Raji (cell line): ENCODE data around the gene AIRE.

Experiments used
- POLR2A ChIP-seq: IDR thresholded peaks from 2 replicates; pipeline ENCODE4 v1.6.1; 2011; ENCODE audit warnings: low read depth, low read length, control low read depth; ENCODE audit not compliant: insufficient read depth

Gene AIRE

GRCh38 chr21:44288251-44289110 lies 2.8 kb downstream of the AIRE start:
- TF ChIP-seq POLR2A, result no peak

DNA sequence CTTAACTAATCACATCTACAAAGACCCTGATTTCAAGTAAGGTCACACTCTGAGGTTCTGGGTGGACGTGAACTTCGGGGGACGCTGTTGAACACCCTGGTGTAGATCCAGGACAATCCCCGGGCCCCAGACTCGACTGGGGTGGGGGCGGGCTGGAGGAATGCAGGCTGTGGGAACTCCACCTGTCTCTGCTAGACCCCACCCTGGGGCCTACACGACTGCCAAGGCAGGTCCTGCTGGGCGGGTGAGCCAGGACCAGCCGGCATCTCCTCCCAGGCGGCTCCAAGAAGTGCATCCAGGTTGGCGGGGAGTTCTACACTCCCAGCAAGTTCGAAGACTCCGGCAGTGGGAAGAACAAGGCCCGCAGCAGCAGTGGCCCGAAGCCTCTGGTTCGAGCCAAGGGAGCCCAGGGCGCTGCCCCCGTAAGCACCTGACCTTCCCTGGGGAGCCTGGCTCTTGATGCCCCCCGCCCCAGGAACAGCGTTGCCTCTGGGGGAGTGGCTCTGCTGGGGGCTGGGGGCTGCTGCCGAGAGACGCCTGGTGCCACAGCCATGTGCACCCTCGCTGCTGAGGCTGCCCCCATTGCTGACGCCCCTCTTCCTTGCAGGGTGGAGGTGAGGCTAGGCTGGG lies 3.8 kb downstream of the AIRE start:
- TF ChIP-seq POLR2A, result no peak

DNA sequence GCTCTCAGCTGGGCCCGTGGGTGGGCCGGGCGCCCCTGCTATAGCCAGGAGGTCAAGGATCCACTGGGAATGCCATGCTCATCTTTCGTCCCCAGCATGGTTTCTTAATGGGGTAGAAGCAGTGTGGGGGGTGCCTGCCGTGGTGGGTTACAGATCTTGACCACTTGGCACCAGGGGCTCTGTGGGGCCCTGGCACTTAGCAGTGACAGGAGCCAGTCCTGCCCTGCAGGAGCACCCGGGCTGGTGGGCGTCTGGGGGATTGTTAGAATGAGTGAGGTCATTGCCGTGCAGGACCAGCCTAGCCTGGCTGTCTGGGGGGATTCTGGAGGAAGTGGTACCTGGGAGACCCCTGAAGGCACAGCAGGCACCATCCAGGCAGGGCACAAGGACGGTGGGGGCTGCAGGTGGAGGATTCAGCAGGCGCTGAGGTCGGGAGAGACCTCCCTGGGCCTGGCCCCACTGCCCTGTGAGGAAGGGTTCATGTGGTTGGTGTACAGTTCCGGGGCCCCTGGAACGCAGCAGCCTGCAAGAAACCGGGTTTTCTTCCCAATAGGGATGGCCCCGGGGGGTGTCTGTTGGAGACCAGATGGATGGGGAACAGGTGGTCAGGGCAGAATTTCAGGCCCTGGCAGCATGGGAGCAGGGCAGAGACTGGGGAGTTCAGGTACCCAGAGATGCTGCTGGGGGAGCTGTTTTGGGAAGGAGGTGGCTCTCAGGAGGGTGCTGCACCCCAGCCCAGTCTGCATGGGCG lies 4.8 kb downstream of the AIRE start:
- TF ChIP-seq POLR2A, result no peak

DNA sequence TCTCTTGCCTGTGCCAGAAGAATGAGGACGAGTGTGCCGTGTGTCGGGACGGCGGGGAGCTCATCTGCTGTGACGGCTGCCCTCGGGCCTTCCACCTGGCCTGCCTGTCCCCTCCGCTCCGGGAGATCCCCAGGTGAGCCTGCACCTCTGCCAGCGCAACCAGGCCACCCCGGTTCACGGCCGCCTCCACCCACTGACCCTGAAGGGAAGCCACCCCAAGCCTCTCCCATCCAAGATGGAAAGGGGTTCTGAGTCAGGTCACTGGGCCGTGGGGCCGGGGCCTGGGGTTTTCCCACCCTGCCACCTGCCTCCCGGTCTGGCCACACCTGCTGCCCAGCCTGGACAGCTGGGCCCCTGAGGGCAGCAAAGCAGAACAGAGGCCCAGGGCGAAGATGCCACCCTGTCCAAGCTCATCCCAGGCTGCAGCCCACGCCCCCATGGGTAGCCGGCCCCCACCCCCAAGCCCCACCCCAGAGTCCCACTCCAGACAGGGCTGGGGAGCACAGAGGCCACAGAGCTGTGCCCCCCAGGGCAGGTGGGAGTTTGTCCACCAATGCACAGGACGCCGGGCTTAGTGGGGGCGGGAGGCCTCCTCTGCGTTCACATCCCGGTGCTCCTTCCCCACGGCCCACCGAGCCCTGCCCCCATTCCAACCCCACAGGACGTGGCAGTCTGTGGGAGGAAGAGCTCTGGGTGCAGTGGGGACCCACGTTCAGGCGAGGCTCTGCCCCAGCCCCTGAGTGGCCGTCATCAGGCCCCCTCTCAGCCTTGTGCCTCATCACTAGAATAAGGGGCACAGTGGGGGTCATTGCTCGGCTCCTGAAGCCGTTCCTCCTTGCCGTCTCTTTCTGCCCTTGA lies 5.6 kb downstream of the AIRE start:
- no peak for TF ChIP-seq POLR2A

DNA sequence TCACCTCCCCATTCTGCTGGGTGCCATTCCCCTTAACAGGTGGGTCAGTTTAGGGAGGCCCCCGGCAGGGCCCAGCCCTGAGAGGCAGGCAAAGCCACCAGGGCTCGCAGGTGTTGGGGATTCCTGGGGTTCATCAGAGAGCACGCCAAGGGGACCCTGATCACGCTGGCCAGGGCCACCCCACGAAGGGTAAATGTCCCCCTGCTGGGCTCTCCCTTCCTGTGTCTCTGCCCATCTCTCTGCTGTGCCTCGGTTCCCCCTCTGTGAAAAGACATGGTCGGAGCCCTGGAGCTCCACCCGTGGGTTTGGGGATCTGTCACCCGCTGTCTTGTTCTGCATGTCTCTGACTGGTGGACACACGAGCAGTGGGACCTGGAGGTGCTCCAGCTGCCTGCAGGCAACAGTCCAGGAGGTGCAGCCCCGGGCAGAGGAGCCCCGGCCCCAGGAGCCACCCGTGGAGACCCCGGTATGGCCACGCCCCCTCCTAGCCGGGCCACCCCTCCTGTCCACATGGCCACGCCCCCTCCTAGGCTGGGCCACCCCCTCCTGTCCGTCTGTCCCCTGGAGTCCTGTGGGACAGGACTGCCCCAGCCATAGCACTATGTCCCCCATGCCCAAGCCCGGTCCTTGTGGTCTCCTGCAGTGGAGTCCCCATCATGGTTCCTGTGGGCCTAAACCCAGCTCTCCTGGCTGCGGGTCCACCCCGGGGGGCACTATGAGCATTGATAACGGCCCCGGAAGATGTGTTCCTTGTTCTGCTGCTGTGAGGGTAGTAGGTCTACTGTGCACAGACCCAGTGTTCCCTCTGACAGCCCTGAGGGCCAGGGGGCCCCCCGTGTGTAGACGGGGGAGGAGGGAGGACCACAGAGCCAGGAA lies 6.5 kb downstream of the AIRE start:
- no peak for TF ChIP-seq POLR2A

- no peak for TF ChIP-seq POLR2A
Measured at GRCh38 chr21:44292812-44293195, 7.1 kb downstream of the AIRE start.

DNA sequence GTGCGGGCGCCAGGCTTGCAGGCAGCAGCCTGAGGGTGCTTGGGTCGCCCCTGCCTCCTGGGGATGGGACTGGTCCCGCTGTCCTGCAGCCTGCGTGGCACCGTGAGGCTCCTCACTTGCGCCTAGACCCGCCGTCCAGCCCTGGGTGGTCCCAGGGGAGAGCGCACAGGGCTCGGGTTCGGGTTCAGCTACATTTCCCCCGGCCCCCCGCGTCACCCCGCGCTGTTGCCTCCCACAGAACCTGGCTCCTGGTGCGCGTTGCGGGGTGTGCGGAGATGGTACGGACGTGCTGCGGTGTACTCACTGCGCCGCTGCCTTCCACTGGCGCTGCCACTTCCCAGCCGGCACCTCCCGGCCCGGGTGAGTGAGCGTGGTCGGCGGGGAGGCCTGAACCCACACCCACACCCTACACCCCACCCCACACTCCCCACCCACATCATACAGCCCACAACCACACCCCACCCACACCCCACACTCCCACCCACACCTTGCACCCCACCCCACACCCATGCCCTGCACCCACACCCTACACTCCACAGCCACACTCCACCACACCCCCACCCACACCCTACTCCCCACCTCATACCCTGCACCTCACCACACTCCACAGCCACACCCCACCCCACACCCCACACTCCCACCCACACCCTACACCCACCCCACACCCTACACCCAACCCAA lies 8.0 kb downstream of the AIRE start:
- TF ChIP-seq POLR2A, result no peak

DNA sequence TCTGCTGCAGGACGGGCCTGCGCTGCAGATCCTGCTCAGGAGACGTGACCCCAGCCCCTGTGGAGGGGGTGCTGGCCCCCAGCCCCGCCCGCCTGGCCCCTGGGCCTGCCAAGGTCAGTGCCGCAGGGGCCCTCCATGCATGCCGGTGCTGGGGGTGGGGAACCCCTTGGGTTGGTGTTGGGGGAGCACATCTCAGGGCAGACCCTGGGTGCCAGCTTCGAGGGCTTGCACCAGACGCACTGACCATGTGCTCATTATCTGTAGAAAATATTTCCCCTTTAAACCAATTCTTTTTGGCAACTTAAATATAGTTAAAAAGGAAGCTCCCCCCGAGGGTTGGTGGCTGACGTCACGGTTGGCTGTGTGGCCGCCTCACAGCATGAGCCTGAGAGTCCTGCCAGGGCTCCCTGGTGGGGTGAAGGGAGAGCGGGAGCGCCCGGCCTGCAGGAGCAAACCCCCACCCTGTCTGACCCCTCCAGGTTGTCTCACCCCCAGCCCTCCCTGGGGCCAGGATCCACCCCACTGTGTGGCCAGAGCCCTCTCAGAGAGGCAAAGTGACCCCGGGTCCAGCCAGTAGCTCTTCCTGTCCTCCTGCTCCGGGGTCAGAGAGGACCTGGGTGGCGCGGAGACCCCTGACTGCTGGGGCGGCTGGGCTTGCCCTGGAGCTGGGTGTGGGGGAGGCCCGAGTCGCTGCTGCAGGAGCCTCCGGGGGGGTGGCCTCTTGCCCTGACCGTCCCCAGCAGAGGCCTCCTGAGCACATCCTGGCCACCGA lies 8.9 kb downstream of the AIRE start:
- no peak for TF ChIP-seq POLR2A

GRCh38 chr21:44295163-44295573 lies 9.5 kb downstream of the AIRE start:
- no peak for TF ChIP-seq POLR2A

DNA sequence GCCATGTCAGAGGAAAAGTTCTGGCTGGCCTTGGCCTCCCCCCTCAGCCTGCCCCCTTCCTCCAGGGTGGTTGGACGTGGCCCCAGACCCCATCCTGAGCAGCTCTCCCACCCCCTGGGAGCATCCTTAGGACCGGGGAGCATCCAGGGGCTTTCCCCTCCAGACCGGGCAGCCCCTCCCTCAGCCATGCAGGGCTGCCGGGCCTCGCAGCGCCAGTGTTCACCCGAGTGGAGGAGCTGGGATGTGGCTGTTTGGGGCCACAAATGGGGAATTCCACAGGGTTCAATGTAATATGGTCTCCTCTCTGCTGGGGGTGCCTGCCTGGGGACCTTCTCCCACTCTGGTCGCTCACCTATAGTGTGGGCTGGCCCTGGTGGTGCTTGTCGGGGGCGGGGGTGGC lies 10.0 kb downstream of the AIRE start:
- no peak for TF ChIP-seq POLR2A

DNA sequence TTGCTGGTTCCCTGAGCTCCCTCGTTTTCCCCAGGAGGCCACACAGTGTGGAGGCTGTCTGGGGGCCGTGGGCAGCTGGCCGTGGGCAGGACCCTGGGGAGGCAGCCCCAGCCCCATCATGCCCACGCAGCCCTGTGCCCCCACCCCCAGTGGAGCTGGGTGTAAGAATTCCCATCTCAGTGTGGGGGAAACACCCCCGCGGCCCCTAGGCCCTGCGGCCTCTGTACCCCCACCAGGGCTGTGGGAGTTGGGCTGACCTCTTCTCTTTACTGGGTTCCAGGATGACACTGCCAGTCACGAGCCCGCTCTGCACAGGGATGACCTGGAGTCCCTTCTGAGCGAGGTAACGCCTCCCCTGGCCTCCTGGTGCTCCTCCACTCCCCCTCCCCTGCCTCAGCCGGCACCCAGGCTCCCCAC lies 10.4 kb downstream of the AIRE start:
- TF ChIP-seq POLR2A, result no peak

DNA sequence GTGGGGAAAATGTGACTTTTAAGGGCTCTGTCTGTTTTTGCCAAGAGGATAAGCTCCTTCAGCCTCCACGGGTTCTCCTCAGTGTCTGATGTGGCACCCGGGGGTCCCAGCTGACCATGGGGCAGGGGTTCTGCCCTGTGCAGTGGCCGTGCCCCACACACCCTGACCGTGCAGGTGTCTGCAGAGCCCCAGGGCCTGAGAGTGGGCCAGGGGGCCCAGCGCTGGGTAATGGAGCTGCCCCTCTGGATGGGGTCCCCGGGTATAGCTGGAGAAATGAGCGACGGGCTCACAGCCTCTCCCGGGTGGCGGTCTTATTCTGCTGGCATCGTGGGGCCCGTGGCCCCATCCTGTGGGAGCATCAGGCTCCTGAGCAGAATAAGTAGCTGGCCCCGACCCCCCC lies 11.2 kb downstream of the AIRE start:
- TF ChIP-seq POLR2A, result no peak

DNA sequence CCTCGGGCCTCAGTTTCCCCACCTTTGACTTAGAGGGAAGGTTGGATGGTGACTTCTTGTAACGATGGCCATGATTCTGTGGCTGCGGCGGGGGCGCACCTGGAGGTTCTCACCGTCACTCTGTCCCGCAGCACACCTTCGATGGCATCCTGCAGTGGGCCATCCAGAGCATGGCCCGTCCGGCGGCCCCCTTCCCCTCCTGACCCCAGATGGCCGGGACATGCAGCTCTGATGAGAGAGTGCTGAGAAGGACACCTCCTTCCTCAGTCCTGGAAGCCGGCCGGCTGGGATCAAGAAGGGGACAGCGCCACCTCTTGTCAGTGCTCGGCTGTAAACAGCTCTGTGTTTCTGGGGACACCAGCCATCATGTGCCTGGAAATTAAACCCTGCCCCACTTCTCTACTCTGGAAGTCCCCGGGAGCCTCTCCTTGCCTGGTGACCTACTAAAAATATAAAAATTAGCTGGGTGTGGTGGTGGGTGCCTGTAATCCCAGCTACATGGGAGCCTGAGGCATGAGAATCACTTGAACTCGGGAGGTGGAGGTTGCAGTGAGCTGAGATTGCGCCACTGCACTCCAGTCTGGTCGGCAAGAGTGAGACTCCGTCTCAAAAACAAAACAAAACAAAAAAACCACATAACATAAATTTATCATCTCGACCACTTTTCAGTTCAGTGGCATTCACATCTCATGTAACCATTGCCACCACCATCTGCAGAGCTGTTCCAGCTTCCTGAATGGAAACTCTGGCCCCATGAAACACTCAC lies 12.0 kb downstream of the AIRE start:
- TF ChIP-seq POLR2A, result no peak
